Upper lobe of right lung (tissue), 1 donor: Measurements from ENCODE around the gene PCDHA10. TPM values are rescaled to one million over a fixed set of nuclear protein-coding genes. Genes with fewer than 3 reads are reported as not detected.
"Not testable (repeated sequence)": the region's sequence is repeated elsewhere in the genome, so short reads cannot be mapped to it uniquely, and the experiment has no call there.

Source experiments
- ATAC-seq: fragments of 200-7000 bp; cut with Tn5 transposase; one replicate; pipeline ENCODE4 v1.9.1; 2020; ENCODE audit warnings: mild to moderate bottlenecking, moderate library complexity
- DNase-seq: peaks from one replicate; pipeline ENCODE4 v3.0.0-alpha.2; 2020
- H3K27ac ChIP-seq: fragments of 200-600 bp; one replicate; pipeline ENCODE4 v1.8.0; 2022
- H3K27me3 ChIP-seq: fragments of 200-600 bp; one replicate; pipeline ENCODE4 v1.8.0; 2022; ENCODE audit warnings: mild to moderate bottlenecking
- H3K36me3 ChIP-seq: fragments of 200-600 bp; one replicate; pipeline ENCODE4 v1.8.0; 2022
- H3K4me1 ChIP-seq: fragments of 200-600 bp; one replicate; pipeline ENCODE4 v1.8.0; 2022
- H3K4me3 ChIP-seq: fragments of 200-600 bp; one replicate; pipeline ENCODE4 v1.8.0; 2022; ENCODE audit warnings: mild to moderate bottlenecking
- H3K9me3 ChIP-seq: fragments of 200-600 bp; one replicate; pipeline ENCODE4 v1.8.0; 2022
- CTCF ChIP-seq: fragments of 200-600 bp; IDR thresholded peaks from one replicate; pipeline ENCODE4 v1.8.0; 2022; ENCODE audit warnings: antibody characterized with exemption
- intact Hi-C: fragments of 100-400 bp; cut with DNase I; formaldehyde crosslinking; loops from one replicate; pipeline ENCODE4 v1.11.0; 2022
- total RNA-seq: library from RNA; stranded (reverse); fragmentation: NEBNext Ultra II Directional; extraction: Animal tissue kit (Norgen Biotek cat#: 25700); gene quantifications from one replicate; pipeline ENCODE4 v1.2.1, GENCODE V29; 2021
- donor health status: DM: no; HTN: yes; CAD: no; lungs with severe emphysema.

Gene PCDHA10
- total RNA-seq, 1 donor from 2014 or later = 1.7 TPM

DNA sequence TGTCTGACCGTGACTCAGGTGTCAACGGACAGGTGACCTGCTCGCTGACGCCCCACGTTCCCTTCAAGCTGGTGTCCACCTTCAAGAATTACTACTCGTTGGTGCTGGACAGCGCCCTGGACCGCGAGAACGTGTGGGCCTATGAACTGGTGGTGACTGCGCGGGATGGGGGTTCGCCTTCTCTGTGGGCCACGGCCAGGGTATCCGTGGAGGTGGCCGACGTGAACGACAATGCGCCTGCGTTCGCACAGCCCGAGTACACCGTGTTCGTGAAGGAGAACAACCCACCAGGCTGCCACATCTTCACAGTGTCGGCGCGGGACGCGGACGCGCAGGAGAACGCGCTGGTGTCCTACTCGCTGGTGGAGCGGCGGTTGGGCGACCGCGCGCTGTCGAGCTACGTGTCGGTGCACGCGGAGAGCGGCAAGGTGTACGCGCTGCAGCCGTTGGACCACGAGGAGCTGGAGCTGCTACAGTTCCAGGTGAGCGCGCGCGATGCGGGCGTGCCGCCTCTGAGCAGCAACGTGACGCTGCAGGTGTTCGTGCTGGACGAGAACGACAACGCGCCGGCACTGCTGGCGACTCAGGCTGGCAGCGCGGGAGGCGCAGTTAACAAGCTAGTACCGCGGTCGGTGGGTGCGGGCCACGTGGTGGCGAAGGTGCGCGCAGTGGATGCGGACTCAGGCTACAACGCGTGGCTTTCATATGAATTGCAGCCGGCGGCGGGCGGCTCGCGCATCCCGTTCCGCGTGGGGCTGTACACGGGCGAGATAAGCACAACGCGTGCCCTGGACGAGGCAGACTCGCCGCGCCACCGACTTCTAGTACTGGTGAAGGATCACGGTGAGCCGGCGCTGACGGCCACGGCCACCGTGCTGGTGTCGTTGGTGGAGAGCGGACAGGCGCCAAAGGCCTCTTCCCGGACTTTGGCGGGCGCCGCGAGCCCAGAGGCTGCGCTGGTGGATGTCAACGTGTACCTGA lies 14.8 kb downstream of the PCDHA10 start:
- H3K36me3 ChIP-seq = no peaks in the 10 kb centered on the region
- no peak overlapping the region for H3K27ac ChIP-seq
- no peak for TF ChIP-seq CTCF
- H3K4me1 ChIP-seq = no peaks in the 10 kb centered on the region
- DNase-seq (no peak), ATAC-seq (peak; percentile 17)
- intact Hi-C loops = loop anchor here (10.0 kb wide), 1 partner anchor 174 kb away; no protein-coding TSS in a partner anchor
- peaks cover 4% of the 10 kb centered on the region for H3K27me3 ChIP-seq
- H3K4me3 ChIP-seq = no peak overlapping the region
- H3K9me3 ChIP-seq = no peaks in the 10 kb centered on the region

- Histone ChIP-seq H3K9me3 (no peaks in the 10 kb centered on the region), H3K4me3 (peak within 1 kb of the TSS; percentile 26), H3K27me3 (peaks cover 12% of the 10 kb centered on the region), H3K27ac (no peak within 1 kb of the TSS), H3K36me3 (no peaks in the 10 kb centered on the region), H3K4me1 (no peaks in the 10 kb centered on the region)
- TF ChIP-seq CTCF = peak; percentile 20
- DNase-seq = no peak
- ATAC-seq = peak; percentile 78
- intact Hi-C loops = loop anchor here (10.0 kb wide), 1 partner anchor 169 kb away; no protein-coding TSS in a partner anchor
These were observed 19.7 kb downstream of the PCDHA10 start, which contains the start of gene PCDHA12 for GRCh38 chr5:140875085-140876065. Gene PCDHA12 (plus strand): TSS chr5:140875308. CDS start chr5:140875473, 165 bp downstream.

DNA sequence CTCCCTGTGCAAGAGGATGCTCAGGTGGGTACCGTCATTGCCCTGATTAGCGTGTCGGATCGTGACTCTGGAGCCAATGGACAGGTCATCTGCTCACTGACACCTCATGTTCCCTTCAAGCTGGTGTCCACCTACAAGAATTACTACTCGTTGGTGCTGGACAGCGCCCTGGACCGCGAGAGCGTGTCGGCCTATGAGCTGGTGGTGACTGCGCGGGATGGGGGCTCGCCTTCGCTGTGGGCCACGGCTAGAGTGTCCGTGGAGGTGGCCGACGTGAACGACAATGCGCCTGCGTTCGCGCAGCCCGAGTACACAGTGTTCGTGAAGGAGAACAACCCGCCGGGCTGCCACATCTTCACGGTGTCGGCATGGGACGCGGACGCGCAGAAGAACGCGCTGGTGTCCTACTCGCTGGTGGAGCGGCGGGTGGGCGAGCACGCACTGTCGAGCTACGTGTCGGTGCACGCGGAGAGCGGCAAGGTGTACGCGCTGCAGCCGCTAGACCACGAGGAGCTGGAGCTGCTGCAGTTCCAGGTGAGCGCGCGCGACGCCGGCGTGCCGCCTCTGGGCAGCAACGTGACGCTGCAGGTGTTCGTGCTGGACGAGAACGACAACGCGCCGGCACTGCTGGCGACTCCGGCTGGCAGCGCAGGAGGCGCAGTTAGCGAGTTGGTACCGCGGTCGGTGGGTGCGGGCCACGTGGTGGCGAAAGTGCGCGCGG lies 21.0 kb downstream of the PCDHA10 start:
- not testable (repeated sequence) for ATAC-seq, H3K36me3 ChIP-seq, H3K4me3 ChIP-seq, DNase-seq, H3K4me1 ChIP-seq, H3K27ac ChIP-seq, H3K9me3 ChIP-seq
- intact Hi-C loops = loop anchor here (10.0 kb wide), 1 partner anchor 168 kb away; no protein-coding TSS in a partner anchor
- peaks cover 12% of the 10 kb centered on the region for H3K27me3 ChIP-seq

- Histone ChIP-seq H3K4me1 (no peaks in the 10 kb centered on the region), H3K9me3 (no peaks in the 10 kb centered on the region), H3K36me3 (no peaks in the 10 kb centered on the region), H3K27me3 (peaks cover 12% of the 10 kb centered on the region), H3K27ac (no peak overlapping the region), H3K4me3 (no peak overlapping the region)
- TF ChIP-seq CTCF = no peak
- no peak for DNase-seq
- peak; percentile 40 for ATAC-seq
- intact Hi-C loops = loop anchor here (10.0 kb wide), 1 partner anchor 168 kb away; no protein-coding TSS in a partner anchor
These were observed 21.5 kb downstream of the PCDHA10 start for GRCh38 chr5:140877262-140877581.

DNA sequence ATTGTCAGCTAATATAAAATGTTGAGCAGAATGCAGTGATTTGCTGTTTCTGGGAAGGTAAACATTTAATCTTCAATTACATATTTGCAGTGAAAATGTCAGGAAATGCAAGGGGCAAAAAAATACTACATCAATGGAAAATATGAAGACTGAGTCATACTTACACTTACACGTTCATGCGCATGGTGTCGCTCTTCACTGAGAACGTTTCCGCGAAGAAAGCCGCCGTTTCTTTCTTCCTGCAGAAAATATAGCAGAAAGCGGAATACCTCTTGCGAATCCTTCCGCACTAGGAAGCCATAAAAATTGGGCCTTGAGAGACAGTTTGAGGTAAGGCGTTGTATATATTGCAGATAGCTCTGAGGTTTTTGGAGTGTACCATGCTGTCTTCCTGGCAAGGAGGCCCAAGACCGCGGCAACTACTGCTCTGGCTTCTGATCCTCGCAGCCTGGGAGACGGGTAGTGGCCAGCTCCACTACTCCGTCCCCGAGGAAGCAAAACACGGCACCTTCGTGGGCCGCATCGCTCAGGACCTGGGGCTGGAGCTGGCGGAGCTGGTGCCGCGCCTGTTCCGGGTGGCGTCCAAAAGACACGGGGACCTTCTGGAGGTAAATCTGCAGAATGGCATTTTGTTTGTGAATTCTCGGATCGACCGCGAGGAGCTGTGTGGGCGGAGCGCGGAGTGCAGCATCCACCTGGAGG lies 26.3 kb downstream of the PCDHA10 start, which contains the start of gene PCDHA13:
TSS of gene PCDHA13 (plus strand) at position 236 of the 702 bp plus-strand sequence. CDS start at position 381, 145 bp downstream.
- peak; percentile 76 for ATAC-seq
- H3K4me1 ChIP-seq = no peaks in the 10 kb centered on the region
- intact Hi-C loops = no loop called here
- no peaks in the 10 kb centered on the region for H3K27me3 ChIP-seq
- peak; percentile 51 for TF ChIP-seq CTCF
- peak; percentile 59 for DNase-seq
- H3K9me3 ChIP-seq = no peaks in the 10 kb centered on the region
- H3K36me3 ChIP-seq = no peaks in the 10 kb centered on the region
- peak within 1 kb of the TSS; percentile 37 for H3K4me3 ChIP-seq
- H3K27ac ChIP-seq = no peak within 1 kb of the TSS
